NT2/D1 (cell line): ENCODE data around the gene ICOSLG.
"Not testable (repeated sequence)": the region's sequence is repeated elsewhere in the genome, so short reads cannot be mapped to it uniquely, and the experiment has no call there.

ENCODE experiments used
- SUZ12 ChIP-seq: IDR thresholded peaks from 2 replicates; pipeline ENCODE4 v1.6.1; 2011; ENCODE audit not compliant: insufficient read length, insufficient read depth; ENCODE audit errors: extremely low read depth
- ZNF274 ChIP-seq: IDR thresholded peaks from 2 replicates; pipeline ENCODE4 v1.6.1; 2011; ENCODE audit warnings: mild to moderate bottlenecking, low read depth, low read length

DNA sequence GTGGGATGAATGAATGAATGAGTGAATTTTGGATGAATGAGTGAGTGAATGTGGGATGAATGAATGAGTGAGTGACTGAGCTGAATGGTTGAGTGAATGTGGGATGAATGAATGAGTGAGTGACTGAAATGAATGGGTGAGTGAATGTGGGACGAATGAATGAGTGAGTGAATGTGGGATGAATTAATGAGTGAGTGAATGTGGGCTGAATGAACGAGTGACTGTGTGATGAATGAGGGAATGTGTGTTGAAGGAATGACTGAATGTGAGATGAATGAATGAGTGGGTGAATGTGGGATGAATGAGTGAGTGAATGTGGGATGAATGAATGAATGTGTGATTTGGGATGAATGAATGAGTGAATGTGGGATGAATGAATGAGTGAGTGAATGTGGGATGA is 28.8 kb downstream of the ICOSLG start:
- not testable (repeated sequence) for TF ChIP-seq ZNF274, SUZ12
